Stimulated activated CD4-positive, alpha-beta T cell treated with anti-CD3 and anti-CD28 coated beads, Interleukin-15, amount 100 ng/mL, for 24 hours (primary cell): ENCODE data around the gene COBL.
"Not testable (repeated sequence)": the region's sequence is repeated elsewhere in the genome, so short reads cannot be mapped to it uniquely, and the experiment has no call there.

ENCODE experiments used
- DNase-seq: peaks from one replicate; pipeline ENCODE4 v3.0.0-alpha.2; 2020

COBL gene

DNA sequence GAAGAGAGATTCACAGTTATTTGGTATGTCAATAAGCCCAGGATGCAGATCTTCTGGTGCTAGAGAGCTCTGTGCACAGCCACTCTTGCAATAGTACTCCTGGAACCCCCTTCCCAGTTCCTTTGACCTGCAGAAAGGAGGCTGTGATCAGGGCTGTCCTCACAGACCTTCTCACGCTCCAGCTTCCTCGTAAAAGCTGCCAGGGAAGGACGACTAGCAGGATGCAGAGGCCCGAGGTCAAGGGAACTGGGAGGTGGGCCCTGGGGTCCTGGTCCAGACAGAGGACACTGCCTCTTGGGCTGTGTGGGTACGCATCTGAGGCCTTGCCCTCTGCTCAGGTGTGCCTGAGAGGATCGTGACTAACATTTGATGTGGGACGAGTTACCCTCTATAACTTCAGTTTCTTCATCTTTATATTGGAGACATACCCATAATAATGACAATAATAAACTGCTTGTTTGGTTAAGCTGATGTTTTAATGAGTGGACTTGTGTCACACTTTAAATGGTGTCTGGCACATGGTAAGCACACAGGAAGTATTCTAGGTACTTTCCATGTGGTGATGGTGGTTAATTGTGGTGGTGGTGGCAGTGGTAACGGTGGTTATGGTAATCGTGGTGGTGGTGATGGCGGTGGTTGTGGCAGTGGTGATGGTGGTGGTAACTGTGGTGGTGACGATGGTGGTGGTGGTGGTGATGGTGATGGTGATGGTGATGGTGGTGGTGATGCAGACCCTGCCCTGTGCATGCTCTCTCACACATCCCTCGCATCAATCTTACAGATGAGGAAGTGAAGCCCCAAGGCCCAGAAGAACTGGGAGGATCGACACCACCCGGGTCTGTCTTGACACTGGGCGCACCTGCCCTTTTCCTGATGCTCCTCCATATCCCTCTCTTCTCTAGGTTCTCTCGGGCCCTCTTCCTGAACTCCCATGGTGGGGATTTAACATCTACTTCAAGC is 298.8 kb downstream of the COBL start:
- DNase-seq: no peak

GRCh38 chr7:51016546-51016945 is 300.1 kb downstream of the COBL start:
- no peak for DNase-seq

GRCh38 chr7:51015581-51015980 is 301.0 kb downstream of the COBL start:
- DNase-seq: no peak

DNA sequence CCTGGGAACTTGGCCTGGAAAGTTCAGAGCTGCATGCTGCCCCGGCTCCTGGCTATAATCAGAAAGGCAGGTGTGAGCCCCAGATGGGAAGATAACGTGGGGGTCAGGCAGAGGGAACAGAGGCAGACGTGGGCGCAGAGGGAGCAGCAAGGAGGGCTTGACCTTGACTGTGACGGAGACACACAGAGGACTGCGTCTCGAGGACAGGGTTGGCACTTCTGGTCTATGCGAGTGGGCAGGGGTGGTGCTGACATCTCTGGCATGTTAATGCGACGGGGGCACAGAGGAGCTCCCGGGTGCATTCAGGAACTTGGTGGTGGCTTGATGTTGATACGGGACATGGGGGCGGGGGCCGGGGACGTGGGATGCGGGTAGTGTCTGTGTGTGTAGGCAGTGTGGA is 301.8 kb downstream of the COBL start:
- DNase-seq: no peak

DNA sequence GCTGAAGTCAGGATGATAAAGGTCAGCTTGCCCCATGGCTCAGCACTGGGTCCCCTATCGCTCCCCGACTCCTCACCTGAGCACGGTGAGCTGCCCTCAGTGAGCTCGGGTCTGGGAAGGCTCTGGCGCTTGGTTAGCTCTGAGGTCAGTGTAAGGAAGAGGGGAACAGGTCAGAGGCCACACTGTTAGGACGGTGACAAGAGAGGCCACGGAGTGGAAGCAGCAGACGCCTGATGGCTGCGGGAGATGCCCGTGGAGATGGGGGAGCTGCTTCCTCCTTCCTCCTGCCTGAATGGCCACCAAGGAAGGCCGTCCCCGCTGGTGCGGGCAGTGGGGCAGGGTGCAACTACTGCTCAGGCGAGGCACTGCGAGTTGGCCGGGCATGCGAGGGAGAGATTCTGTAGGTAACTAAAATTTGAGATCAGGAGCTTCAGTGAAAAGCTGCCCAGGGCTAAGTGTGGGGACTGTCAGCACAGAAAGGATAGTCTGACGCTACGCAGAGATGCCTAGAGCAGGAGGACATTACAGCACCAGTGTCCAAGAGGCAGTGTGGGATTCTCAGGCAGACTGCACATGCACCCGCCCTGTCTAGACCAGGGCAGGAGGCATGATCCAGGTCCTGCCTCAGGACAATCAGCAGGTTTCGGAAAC is 302.6 kb downstream of the COBL start:
- DNase-seq: no peak

GRCh38 chr7:51013218-51013786 is 303.3 kb downstream of the COBL start:
- DNase-seq: no peak

- DNase-seq: no peak
Measured at GRCh38 chr7:51012569-51013217, 303.9 kb downstream of the COBL start.

DNA sequence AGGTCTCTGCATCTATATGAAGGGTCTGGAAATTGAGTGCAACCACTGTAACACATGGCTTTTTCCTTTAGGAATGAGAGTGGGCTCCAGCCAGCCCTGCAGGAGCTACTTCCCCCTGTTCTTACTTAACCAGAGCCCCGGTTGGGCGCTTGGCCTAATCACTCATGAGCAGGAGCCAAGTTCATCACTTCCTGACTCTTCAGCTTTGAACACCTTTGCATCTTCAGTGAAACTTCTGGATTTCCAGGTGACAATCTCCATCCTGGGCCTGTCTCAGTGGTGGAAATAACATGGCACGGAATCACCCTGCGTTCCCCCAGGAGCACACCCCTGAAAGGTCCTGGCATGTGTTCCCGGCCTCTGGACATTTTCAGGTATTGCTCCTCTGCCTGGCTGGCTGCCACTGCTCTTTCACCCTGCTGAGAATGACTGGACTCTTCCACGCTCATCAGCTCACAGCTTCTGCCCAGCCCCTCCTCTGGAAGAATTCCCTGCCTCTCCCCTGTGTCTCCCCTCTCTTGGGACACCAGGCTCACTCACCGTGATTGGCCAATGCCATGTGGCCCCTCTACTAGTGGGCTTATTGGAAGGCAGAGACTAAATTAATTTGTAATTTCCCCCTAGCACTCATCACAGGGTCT is 304.8 kb downstream of the COBL start:
- no peak for DNase-seq

- DNase-seq: no peak
Measured at GRCh38 chr7:51010534-51010933, 306.1 kb downstream of the COBL start.

DNA sequence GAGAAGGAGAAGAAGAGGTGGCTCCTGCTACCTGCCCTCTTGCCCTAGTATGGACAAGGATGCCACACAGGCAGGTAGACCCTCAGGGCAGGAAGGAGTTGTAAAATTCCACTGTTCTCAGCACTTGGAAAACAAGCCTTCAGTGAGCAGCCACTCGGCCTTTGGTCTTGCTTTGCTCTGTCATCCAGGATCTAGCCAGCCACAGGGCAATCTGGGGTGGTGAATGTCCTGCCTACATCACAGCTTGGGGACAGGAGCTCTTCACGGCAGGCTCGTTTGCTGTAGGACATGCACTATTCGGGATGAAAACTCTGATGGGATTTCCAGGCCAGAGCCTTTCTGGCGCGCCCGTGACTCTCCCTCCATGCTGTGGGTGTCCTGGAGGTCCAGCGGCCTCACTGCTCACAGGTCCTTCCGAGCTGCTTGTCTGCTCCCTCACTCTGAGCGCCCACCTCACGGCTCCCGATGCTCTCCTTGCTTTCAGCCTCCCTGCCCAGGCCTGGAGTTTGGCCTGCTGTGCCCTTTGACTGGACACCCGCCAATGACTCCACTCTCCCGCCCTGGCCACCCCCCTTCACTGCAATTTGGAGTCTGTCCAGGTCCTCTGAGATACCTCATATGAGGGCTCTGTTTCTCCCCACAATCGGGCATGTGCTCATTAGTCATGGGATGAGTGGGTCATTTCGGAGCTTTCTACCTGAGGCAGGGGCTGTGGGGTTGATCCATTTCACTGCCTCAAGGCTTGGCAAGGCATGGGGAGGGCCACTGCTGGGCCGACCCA is 306.7 kb downstream of the COBL start:
- DNase-seq: no peak

DNA sequence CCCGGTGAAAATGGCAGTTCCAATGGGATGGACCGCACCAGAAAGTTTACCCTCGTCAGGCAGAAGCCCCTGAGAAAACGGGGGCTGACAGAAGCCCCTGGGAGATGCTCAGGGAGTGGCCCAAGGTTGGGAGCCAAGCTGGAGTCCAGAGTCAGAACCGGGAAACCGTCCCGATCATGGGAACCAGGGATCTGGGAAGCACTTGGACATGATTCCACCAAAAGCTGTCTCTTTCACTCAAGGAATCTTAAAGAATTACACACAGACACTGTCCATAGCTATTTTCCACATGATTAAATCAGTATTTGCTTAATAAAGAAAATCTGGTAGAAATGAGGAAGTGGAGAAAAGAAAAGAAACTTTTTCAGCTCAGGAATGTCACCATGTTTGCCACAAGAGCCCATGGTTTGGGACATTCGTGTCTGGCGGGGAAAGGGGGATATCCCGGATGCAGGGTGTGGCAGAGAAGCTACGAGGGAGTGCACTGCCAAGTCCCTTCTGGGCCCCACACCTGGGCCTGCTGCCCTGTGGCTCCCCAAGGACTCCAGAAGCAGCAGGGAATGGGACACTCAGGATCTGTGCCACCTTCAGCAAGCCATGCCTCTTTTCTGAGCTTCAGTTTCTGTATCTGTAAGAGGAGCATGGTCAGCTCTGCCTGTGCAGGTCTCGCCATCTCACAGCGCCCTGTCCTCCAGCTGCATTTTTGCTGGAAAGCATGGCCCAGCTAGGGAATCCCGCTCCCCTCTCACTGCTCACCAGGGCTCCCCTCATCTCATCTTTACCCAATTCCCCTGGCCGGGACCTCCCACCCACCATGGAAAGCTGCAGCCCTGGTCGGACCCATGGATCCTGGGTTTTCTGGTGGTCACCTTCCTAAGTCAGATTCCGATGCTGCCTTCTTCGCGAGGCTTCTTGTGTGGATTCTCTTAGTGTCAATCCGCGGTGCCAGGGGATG is 308.8 kb downstream of the COBL start:
- no peak for DNase-seq

- DNase-seq: no peak
Measured at GRCh38 chr7:51006483-51007235, 309.9 kb downstream of the COBL start.

DNA sequence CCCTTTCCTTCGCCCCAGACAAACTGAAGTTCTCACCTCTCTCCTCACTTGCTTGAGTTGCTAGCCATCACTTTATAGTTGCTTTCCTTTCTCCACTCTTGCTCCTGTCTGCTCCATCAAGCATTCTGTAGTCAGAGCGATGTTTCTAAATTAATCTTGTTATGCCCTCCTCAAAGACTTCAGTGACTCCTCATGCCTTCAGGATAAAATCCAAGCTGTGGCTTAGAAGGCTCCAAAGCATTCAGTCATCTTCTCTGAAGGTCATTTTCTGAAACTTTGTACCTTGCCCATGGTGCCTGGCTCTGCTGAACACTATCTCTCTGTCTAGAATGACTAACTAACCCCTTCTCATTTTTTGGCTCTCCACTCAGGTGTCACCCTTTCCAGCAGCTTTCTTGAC is 311.5 kb downstream of the COBL start:
- no peak for DNase-seq

DNA sequence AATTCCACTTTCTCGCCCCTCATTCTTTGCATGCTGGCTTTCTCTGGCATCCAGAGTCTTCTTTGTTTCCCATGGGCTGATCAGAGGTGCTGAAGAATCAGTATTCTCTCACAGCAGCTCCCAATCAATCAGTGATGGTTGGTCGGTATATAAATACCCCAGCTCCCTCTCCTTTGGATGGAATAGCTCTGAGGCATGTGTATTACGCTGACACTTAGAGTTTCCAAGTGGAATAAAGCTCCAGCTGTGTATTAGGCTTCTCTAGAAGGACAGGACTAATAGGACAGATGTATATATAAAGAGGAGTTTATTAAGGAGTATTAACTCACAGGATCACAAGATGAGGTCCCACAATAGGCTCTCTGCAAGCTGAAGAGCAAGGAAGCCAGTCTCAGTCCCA is 315.7 kb downstream of the COBL start:
- no peak for DNase-seq

DNA sequence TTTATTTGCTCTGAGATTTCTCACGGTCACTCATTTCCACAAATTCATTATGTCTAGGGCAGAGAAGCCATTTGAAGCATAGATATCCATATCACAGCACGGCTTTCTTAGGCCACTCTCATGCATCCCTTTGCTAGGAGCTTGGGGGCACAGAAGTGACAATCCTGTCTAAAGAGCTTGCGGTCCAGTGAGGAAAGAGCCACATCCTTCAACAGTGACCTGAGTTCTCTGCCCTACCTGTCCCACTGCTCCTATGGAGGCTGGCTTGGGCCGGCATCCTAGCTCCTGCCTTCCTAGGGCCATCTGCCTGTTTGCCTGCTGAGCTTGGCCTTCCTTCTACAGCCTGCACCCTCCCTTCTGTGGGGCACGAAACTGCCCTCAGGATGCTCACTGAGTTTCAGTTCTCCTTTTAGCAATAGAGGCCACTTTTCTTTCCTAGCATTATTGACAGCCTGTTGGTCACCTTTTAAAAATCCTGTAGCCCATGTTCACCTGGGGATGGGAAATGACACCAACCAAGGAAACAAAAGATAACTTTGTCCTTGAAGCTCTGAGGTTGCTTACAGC is 321.8 kb downstream of the COBL start:
- DNase-seq: no peak

- not testable (repeated sequence) for DNase-seq
Measured at GRCh38 chr7:50990214-50990613, 326.4 kb downstream of the COBL start.

DNA sequence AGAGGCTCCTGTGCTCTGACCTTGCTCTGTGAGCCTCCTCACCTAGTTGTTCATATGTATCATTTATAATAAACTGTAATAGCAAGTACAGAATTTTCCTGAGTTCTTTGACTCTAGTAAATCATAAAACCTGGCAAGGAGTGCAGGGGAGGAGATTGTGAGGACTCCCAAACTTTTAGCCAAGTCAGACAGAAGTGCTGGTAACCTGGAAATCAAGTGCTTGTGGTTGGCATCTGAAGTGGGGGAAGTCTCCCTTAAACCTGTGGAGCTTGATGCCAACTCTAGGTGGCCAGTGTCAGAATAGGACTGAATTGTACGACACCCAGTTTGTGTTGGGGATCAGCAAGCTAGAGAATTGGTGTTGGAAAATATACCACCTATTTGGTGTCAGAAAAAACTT is 327.6 kb downstream of the COBL start:
- no peak for DNase-seq

DNA sequence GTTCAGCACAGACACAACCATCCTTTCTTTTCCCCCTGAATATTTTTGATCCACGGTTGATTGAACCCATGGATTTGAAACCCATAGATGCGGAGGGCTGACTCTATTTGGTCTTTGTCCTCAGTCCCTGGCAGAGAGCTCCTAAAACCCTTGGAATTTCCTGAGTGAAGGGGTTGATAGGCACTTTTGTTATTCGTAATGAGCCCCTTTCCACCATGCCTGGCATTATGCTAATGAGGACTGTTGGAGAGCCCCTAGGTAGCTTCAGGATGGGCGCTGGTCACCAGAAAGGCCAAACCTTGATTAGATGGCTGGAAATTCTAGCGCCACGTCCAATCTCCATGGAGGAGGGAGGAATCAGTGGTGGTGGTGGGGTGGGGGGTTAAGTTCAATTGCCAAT is 328.1 kb downstream of the COBL start:
- no peak for DNase-seq

DNA sequence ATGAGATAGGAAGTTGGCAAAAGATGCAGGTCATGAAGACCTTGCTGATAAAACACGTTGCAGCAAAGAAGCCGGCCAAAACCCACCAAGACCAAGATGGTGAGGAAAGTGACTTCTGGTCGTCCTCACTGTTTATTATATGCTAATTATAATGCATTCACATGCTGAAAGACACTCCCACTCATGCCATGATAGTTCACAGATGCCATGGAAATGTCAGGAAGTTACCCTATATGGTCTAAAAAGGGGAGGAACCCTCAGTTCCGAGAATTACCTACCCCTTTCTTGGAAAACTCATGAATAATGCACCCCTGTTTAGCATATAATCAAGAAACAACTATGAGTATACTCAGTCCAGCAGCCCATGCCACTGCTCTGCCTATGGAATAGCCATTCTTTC is 331.5 kb downstream of the COBL start:
- DNase-seq: no peak

GRCh38 chr7:50983850-50984249 is 332.8 kb downstream of the COBL start:
- DNase-seq: no peak
